Measurements from ENCODE around the gene MAP3K5.
"Not testable (repeated sequence)": the region's sequence is repeated elsewhere in the genome, so short reads cannot be mapped to it uniquely, and the experiment has no call there.

MAP3K5 gene

GRCh38 chr6:136587527-136587926, 204.8 kb downstream of the MAP3K5 start:
- Histone ChIP-seq H3K79me2 (ENCODE audit: insufficient read depth, low read length) (no peaks in the 10 kb centered on the region), H4K20me1 (ENCODE audit: low read depth, low read length) (no peaks in the 10 kb centered on the region), H3K9ac (ENCODE audit: low read length) (no peak overlapping the region), H3K9me3 (ENCODE audit: insufficient read depth, low read length) (no peaks in the 10 kb centered on the region), H3F3A (ENCODE audit: insufficient read depth) (no peaks in the 10 kb centered on the region), H3K27ac (ENCODE audit: low read depth, low read length) (no peak overlapping the region), H3K9me2 (replicated peaks; ENCODE audit: insufficient read depth, low read length) (no peaks in the 10 kb centered on the region), H3K4me2 (ENCODE audit: low read depth, low read length, poor library complexity, severe bottlenecking) (no peak overlapping the region), H3K27me3 (ENCODE audit: low read length) (no peaks in the 10 kb centered on the region), H3K4me3 (ENCODE audit: insufficient read depth, low read length, poor library complexity, severe bottlenecking) (no peak overlapping the region), H2AFZ (ENCODE audit: low read depth, low read length, severe bottlenecking) (no peak overlapping the region), H3K36me3 (ENCODE audit: low read length) (no peaks in the 10 kb centered on the region)
- no peak for TF ChIP-seq EZH2phosphoT487 (conservative IDR thresholded peaks at IDR 0.05; ENCODE audit: low read length)
- TF ChIP-seq, protein P1, sequence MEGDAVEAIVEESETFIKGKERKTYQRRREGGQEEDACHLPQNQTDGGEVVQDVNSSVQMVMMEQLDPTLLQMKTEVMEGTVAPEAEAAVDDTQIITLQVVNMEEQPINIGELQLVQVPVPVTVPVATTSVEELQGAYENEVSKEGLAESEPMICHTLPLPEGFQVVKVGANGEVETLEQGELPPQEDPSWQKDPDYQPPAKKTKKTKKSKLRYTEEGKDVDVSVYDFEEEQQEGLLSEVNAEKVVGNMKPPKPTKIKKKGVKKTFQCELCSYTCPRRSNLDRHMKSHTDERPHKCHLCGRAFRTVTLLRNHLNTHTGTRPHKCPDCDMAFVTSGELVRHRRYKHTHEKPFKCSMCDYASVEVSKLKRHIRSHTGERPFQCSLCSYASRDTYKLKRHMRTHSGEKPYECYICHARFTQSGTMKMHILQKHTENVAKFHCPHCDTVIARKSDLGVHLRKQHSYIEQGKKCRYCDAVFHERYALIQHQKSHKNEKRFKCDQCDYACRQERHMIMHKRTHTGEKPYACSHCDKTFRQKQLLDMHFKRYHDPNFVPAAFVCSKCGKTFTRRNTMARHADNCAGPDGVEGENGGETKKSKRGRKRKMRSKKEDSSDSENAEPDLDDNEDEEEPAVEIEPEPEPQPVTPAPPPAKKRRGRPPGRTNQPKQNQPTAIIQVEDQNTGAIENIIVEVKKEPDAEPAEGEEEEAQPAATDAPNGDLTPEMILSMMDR (IDR thresholded peaks at IDR 0.05; ENCODE audit: insufficient read depth, low read length, poor library complexity, severe bottlenecking), result no peak

DNA sequence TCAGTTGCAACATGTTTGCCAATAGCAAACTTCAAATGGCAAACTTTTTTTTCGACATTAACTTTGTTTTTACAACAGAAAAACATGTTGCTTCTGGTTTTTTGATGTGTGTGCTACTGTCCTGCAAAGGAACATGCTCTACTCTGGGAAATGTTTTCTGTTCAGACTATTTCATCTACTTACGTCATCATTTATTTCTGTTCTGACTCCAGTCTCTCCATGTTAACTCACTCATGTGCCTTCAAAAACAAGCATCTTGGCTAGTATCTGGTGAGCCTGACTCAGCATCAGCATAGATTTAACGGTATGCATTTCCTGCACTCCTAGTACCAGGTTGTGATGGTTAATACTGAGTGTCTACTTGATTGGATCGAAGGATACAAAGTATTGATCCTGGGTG, 206.0 kb downstream of the MAP3K5 start:
- H2AFZ ChIP-seq (ENCODE audit: low read depth, low read length, severe bottlenecking), result no peak overlapping the region
- H3F3A ChIP-seq (ENCODE audit: insufficient read depth), result no peaks in the 10 kb centered on the region
- H3K9me2 ChIP-seq (replicated peaks; ENCODE audit: insufficient read depth, low read length), result no peaks in the 10 kb centered on the region
- no peak overlapping the region for H3K4me3 ChIP-seq (ENCODE audit: insufficient read depth, low read length, poor library complexity, severe bottlenecking)
- H3K4me2 ChIP-seq (ENCODE audit: low read depth, low read length, poor library complexity, severe bottlenecking), result no peak overlapping the region
- no peaks in the 10 kb centered on the region for H3K27me3 ChIP-seq (ENCODE audit: low read length)
- no peaks in the 10 kb centered on the region for H3K79me2 ChIP-seq (ENCODE audit: insufficient read depth, low read length)
- no peaks in the 10 kb centered on the region for H3K9me3 ChIP-seq (ENCODE audit: insufficient read depth, low read length)
- no peak overlapping the region for H3K9ac ChIP-seq (ENCODE audit: low read length)
- H3K27ac ChIP-seq (ENCODE audit: low read depth, low read length), result no peak overlapping the region
- no peaks in the 10 kb centered on the region for H4K20me1 ChIP-seq (ENCODE audit: low read depth, low read length)
- TF ChIP-seq, protein P1 (IDR thresholded peaks at IDR 0.05; ENCODE audit: insufficient read depth, low read length, poor library complexity, severe bottlenecking), result no peak
- no peak for TF ChIP-seq EZH2phosphoT487 (conservative IDR thresholded peaks at IDR 0.05; ENCODE audit: low read length)
- no peaks in the 10 kb centered on the region for H3K36me3 ChIP-seq (ENCODE audit: low read length)

DNA sequence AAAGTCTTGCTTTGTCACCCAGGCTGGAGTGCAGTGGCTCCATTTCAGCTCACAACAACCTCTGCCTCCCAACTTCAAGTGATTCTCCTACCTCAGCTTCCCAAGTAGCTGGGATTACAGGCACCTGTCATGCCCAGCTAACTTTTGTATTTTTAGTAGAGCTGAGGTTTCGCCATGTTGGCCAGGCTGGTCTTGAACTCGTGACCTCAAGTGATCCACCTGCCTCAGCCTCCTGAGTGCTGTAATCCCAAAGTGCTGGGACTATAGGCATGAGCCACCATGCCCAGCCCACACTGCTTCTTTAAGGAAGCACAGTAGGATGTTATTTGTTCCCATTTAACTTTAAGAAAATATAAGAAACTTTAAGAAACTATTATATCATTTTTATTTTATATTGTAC, 206.8 kb downstream of the MAP3K5 start:
- not testable (repeated sequence) for H3K36me3 ChIP-seq (ENCODE audit: low read length); H3K9me3 ChIP-seq (ENCODE audit: insufficient read depth, low read length); H3K4me2 ChIP-seq (ENCODE audit: low read depth, low read length, poor library complexity, severe bottlenecking); H3K9me2 ChIP-seq (replicated peaks; ENCODE audit: insufficient read depth, low read length); H3F3A ChIP-seq (ENCODE audit: insufficient read depth); H3K79me2 ChIP-seq (ENCODE audit: insufficient read depth, low read length); H3K27me3 ChIP-seq (ENCODE audit: low read length); H3K9ac ChIP-seq (ENCODE audit: low read length); H3K4me3 ChIP-seq (ENCODE audit: insufficient read depth, low read length, poor library complexity, severe bottlenecking); H3K27ac ChIP-seq (ENCODE audit: low read depth, low read length); H2AFZ ChIP-seq (ENCODE audit: low read depth, low read length, severe bottlenecking); H4K20me1 ChIP-seq (ENCODE audit: low read depth, low read length)

- not testable (repeated sequence) for H3K27ac ChIP-seq (ENCODE audit: low read depth, low read length)
These were observed 208.0 kb downstream of the MAP3K5 start for GRCh38 chr6:136584290-136584689.

More at GRCh38 chr6:136584290-136584689, 208.0 kb downstream of the MAP3K5 start:
- H3K4me2 ChIP-seq (ENCODE audit: low read depth, low read length, poor library complexity, severe bottlenecking); H3K9ac ChIP-seq (ENCODE audit: low read length); H3K4me3 ChIP-seq (ENCODE audit: insufficient read depth, low read length, poor library complexity, severe bottlenecking); H3K9me3 ChIP-seq (ENCODE audit: insufficient read depth, low read length); H4K20me1 ChIP-seq (ENCODE audit: low read depth, low read length); H2AFZ ChIP-seq (ENCODE audit: low read depth, low read length, severe bottlenecking); H3K27me3 ChIP-seq (ENCODE audit: low read length); H3K36me3 ChIP-seq (ENCODE audit: low read length); H3K79me2 ChIP-seq (ENCODE audit: insufficient read depth, low read length); H3F3A ChIP-seq (ENCODE audit: insufficient read depth); H3K9me2 ChIP-seq (replicated peaks; ENCODE audit: insufficient read depth, low read length): not testable (repeated sequence)
